ENCODE data around the gene BCAR1.

DNA sequence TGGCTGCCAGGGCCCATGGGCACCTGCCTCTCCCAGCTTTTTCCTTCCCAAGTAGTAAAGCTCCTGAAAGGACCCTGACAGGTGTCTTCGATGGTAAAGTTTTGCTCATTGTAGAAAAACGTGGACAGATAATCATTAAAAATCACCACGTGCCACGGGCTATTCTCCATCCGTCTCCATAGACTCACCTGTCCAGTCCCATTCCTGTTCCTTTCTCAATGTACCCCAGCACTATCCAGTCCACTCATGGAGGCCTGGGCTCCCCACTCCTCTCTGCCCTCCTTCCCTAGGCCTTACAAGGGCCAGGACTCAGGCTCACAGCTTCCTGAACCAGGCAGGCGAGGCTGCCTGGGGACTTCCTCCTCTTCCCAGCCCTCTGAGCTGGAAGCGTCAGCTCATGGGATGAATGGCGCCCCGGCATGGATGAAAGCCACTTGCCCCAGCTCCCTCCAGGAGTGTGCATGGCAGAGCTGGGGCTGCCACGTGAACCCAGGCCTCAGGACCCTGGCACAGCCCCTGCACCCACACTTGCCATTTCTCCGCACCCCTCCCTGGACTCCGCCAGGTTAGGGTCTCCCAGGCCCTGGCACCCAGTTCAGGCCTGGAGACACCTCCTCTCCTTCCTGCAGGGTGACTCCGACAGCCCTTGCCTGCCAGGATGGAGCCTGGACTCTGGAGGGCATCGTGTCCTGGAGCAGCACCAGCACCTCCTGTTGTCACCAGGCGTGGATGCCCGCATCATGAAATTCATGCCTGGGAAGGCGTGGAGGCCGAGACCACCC, 23.9 kb downstream of the BCAR1 start:
- TF ChIP-seq GATA2 (IDR thresholded peaks at IDR 0.05; ENCODE audit: low read depth, low read length), result no peak
- TF ChIP-seq GATA3 (IDR thresholded peaks at IDR 0.05; ENCODE audit: low read depth, low read length), result no peak
